ENCODE measurements around the gene HMGN2. TPM values are rescaled to one million over a fixed set of nuclear protein-coding genes. Genes with fewer than 3 reads are reported as not detected.

The HMGN2 gene
- total RNA-seq, 1 donor from 2014 or later = 964 TPM

DNA sequence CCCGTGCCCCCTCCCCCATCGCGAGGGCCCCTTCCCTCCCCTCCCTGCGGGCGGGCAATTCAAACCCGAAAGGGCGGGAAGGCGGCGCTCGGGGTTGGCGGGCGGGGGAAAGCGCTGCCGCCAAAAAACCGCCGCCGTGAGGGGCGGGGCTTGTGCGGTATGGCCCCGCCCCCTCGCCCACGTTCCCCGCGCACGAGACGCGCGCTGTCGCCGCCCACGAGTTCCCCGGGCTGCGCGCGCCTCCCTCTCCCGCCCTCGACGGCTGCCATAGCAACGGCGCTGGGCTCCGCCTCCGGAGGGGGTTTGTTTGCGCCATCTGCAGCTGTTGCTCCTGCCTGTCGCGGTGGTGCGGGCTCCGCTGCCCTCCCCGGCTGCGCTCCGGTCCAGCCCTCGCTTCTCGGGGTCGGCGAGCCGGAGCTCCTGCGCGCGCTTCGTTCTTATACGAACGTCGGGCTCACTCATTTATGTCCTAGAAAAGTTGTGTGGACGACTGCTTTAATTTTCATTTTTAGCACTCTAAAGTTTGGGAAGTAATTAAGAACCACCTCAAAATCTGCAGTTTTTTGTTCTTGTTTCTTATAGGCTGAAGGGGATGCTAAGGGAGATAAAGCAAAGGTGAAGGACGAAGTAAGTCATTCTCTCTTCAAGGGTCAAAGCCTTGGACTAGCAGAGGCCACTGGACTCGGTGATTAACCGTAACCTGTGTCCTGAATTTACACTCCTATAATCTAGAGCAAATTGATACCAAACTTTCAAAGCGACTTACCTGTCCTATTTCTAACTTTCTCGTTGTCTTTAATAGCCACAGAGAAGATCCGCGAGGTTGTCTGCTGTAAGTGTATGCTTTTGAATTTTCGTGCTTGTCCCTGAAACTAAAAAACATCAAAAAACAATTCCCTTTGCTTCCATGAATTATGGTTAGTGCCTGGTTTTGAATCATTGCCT lies 933 bp downstream of the HMGN2 start:
- H2AFZ ChIP-seq (replicated peaks) = no peak overlapping the region
- H3K36me3 Mint-ChIP-seq = peaks cover 42% of the 10 kb centered on the region

DNA sequence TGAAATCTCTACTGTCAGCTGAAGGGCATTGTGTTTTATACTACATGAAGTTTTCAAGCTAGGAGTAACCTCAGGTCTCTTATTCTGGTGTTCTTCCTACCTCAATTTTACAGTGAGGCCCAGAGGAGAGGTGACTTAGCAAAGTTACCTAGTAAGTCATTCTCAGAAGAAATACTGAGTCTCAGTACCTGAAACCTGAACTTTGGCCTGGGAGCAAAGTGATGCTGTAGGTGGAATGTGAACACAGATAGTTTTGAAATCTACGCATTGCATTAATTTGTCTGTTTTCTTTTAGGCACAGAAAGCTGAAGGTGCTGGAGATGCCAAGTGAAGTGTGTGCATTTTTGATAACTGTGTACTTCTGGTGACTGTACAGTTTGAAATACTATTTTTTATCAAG lies 2.6 kb downstream of the HMGN2 start:
- Histone ChIP-seq H3K27ac (peak overlapping the region; percentile 68), H2AFZ (replicated peaks) (no peak overlapping the region), H3K79me2 (ENCODE audit: low read depth) (peaks cover 50% of the 10 kb centered on the region), H3K4me2 (peak overlapping the region; percentile 99), H4K20me1 (ENCODE audit: low read depth) (peaks cover 66% of the 10 kb centered on the region), H3K36me3 (peaks cover 32% of the 10 kb centered on the region), H3K4me1 (peaks cover 29% of the 10 kb centered on the region), H3K9me3 (ENCODE audit: low read depth) (no peaks in the 10 kb centered on the region), H3K4me3 (peak overlapping the region; percentile 95), H3K9ac (no peak overlapping the region), H3K27me3 (no peaks in the 10 kb centered on the region), H3F3A (ENCODE audit: low read depth) (peaks cover 80% of the 10 kb centered on the region)
- Mint-ChIP-seq H3K36me3 (peaks cover 46% of the 10 kb centered on the region), H3K9me3 (no peaks in the 10 kb centered on the region), H3K27me3 (ENCODE audit: insufficient read depth, low read depth) (peaks cover 4% of the 10 kb centered on the region), H3K27ac (no peak overlapping the region), H3K4me1 (peaks cover 44% of the 10 kb centered on the region), H3K4me3 (peak overlapping the region; percentile 91)
- no peak for DNase-seq (ENCODE audit: low spot score)
- TF ChIP-seq, protein P1, sequence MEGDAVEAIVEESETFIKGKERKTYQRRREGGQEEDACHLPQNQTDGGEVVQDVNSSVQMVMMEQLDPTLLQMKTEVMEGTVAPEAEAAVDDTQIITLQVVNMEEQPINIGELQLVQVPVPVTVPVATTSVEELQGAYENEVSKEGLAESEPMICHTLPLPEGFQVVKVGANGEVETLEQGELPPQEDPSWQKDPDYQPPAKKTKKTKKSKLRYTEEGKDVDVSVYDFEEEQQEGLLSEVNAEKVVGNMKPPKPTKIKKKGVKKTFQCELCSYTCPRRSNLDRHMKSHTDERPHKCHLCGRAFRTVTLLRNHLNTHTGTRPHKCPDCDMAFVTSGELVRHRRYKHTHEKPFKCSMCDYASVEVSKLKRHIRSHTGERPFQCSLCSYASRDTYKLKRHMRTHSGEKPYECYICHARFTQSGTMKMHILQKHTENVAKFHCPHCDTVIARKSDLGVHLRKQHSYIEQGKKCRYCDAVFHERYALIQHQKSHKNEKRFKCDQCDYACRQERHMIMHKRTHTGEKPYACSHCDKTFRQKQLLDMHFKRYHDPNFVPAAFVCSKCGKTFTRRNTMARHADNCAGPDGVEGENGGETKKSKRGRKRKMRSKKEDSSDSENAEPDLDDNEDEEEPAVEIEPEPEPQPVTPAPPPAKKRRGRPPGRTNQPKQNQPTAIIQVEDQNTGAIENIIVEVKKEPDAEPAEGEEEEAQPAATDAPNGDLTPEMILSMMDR (IDR thresholded peaks at IDR 0.05) = no peak
- TF ChIP-seq EZH2phosphoT487 (IDR thresholded peaks at IDR 0.05) (no peak), EZH2 (IDR thresholded peaks at IDR 0.05) (no peak)

More for the DNA sequence above, 933 bp downstream of the HMGN2 start:
- H3K9me3 Mint-ChIP-seq = no peaks in the 10 kb centered on the region
- H3F3A ChIP-seq (ENCODE audit: low read depth) = peaks cover 88% of the 10 kb centered on the region
- H3K27me3 ChIP-seq = no peaks in the 10 kb centered on the region
- peak overlapping the region; percentile 91 for H3K4me3 Mint-ChIP-seq
- peaks cover 52% of the 10 kb centered on the region for H3K79me2 ChIP-seq (ENCODE audit: low read depth)
- H3K27me3 Mint-ChIP-seq (ENCODE audit: insufficient read depth, low read depth) = peaks cover 4% of the 10 kb centered on the region
- peak; percentile 97 for DNase-seq (ENCODE audit: low spot score)
- peaks cover 60% of the 10 kb centered on the region for H3K4me1 Mint-ChIP-seq
- peak overlapping the region; percentile 99 for H3K27ac ChIP-seq
- H3K4me3 ChIP-seq = peak overlapping the region; percentile 95
- H3K9ac ChIP-seq = peak overlapping the region; percentile 98
- H4K20me1 ChIP-seq (ENCODE audit: low read depth) = peaks cover 82% of the 10 kb centered on the region
- TF ChIP-seq, protein P1 (IDR thresholded peaks at IDR 0.05) = no peak
- TF ChIP-seq EZH2 (IDR thresholded peaks at IDR 0.05) (no peak), EZH2phosphoT487 (IDR thresholded peaks at IDR 0.05) (no peak)
- H3K4me1 ChIP-seq = peaks cover 45% of the 10 kb centered on the region
- H3K9me3 ChIP-seq (ENCODE audit: low read depth) = no peaks in the 10 kb centered on the region
- peak overlapping the region; percentile 58 for H3K27ac Mint-ChIP-seq
- H3K4me2 ChIP-seq = peak overlapping the region; percentile 99
- H3K36me3 ChIP-seq = peaks cover 26% of the 10 kb centered on the region

DNA sequence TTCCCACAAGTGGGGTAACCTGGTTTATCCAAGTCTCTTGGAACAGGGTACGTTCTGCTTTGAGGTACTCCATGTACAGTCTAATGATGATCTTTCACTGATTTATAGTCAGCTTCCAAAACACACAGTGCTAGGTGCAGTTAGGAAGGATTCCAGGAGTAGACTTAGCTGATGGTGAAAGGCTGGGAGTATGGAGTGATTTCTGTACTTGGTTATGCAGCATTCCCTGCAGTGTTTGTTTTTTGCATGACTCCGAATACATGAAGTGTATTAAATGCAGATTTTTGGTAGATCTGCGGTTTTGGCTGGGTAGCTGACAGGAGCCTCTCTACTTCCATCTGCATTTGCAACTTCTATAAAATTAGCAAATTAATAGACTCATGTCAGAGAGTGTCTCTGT lies 3.7 kb downstream of the HMGN2 start:
- H3K4me3 Mint-ChIP-seq = no peak overlapping the region
- TF ChIP-seq EZH2 (IDR thresholded peaks at IDR 0.05) = no peak

More for the DNA sequence above, 3.7 kb downstream of the HMGN2 start:
- Histone ChIP-seq H3K4me3 (no peak overlapping the region), H4K20me1 (ENCODE audit: low read depth) (peaks cover 54% of the 10 kb centered on the region), H3K27me3 (no peaks in the 10 kb centered on the region), H3K9ac (no peak overlapping the region), H3K4me1 (peaks cover 18% of the 10 kb centered on the region), H3K27ac (peak overlapping the region; percentile 47), H2AFZ (replicated peaks) (no peak overlapping the region), H3K79me2 (ENCODE audit: low read depth) (peaks cover 42% of the 10 kb centered on the region), H3F3A (ENCODE audit: low read depth) (peaks cover 69% of the 10 kb centered on the region), H3K36me3 (peaks cover 32% of the 10 kb centered on the region), H3K4me2 (peak overlapping the region; percentile 40), H3K9me3 (ENCODE audit: low read depth) (no peaks in the 10 kb centered on the region)
- DNase-seq (ENCODE audit: low spot score) = no peak
- peaks cover 4% of the 10 kb centered on the region for H3K27me3 Mint-ChIP-seq (ENCODE audit: insufficient read depth, low read depth)
- peaks cover 32% of the 10 kb centered on the region for H3K4me1 Mint-ChIP-seq
- H3K9me3 Mint-ChIP-seq = no peaks in the 10 kb centered on the region
- no peak overlapping the region for H3K27ac Mint-ChIP-seq
- peaks cover 46% of the 10 kb centered on the region for H3K36me3 Mint-ChIP-seq

All from neural progenitor cell (in vitro differentiated cells).